Nephron progenitor cell (in vitro differentiated cells): Measurements from ENCODE around the gene COPS4.

Experiments used
- DNase-seq: peaks from one replicate; pipeline ENCODE4 v3.0.0; 2021
- H3K27ac Mint-ChIP-seq: 2 replicates; pipeline ENCODE4 v1.8.0; 2021; ENCODE audit warnings: mild to moderate bottlenecking, moderate library complexity, mixed read lengths
- H3K27me3 Mint-ChIP-seq: 2 replicates; pipeline ENCODE4 v1.8.0; 2021; ENCODE audit warnings: mild to moderate bottlenecking, low read depth, mixed read lengths; ENCODE audit not compliant: poor library complexity
- H3K36me3 Mint-ChIP-seq: 2 replicates; pipeline ENCODE4 v1.8.0; 2021; ENCODE audit warnings: low read depth, mixed read lengths
- H3K4me1 Mint-ChIP-seq: 2 replicates; pipeline ENCODE4 v1.8.0; 2021; ENCODE audit warnings: mixed read lengths
- H3K4me3 Mint-ChIP-seq: 2 replicates; pipeline ENCODE4 v1.8.0; 2021; ENCODE audit warnings: mild to moderate bottlenecking, moderate library complexity, mixed read lengths
- H3K9me3 Mint-ChIP-seq: 2 replicates; pipeline ENCODE4 v1.8.0; 2021; ENCODE audit warnings: mild to moderate bottlenecking, moderate library complexity, mixed read lengths
- TF ChIP-seq, protein P1 (sequence below): fragments of 200-600 bp; sonication (generic); IDR thresholded peaks from 2 replicates; pipeline ENCODE4 v1.5.0; 2021; ENCODE audit warnings: antibody characterized with exemption

The COPS4 gene

GRCh38 chr4:83089410-83090157, 54.6 kb downstream of the COPS4 start:
- H3K4me3 Mint-ChIP-seq: no peak overlapping the region
- no peak for DNase-seq
- TF ChIP-seq, protein P1, sequence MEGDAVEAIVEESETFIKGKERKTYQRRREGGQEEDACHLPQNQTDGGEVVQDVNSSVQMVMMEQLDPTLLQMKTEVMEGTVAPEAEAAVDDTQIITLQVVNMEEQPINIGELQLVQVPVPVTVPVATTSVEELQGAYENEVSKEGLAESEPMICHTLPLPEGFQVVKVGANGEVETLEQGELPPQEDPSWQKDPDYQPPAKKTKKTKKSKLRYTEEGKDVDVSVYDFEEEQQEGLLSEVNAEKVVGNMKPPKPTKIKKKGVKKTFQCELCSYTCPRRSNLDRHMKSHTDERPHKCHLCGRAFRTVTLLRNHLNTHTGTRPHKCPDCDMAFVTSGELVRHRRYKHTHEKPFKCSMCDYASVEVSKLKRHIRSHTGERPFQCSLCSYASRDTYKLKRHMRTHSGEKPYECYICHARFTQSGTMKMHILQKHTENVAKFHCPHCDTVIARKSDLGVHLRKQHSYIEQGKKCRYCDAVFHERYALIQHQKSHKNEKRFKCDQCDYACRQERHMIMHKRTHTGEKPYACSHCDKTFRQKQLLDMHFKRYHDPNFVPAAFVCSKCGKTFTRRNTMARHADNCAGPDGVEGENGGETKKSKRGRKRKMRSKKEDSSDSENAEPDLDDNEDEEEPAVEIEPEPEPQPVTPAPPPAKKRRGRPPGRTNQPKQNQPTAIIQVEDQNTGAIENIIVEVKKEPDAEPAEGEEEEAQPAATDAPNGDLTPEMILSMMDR: no peak
- H3K27me3 Mint-ChIP-seq: peaks cover 12% of the 10 kb centered on the region
- H3K36me3 Mint-ChIP-seq: no peaks in the 10 kb centered on the region
- H3K27ac Mint-ChIP-seq: no peak overlapping the region
- H3K4me1 Mint-ChIP-seq: peaks cover 20% of the 10 kb centered on the region
- H3K9me3 Mint-ChIP-seq: peaks cover 3% of the 10 kb centered on the region

DNA sequence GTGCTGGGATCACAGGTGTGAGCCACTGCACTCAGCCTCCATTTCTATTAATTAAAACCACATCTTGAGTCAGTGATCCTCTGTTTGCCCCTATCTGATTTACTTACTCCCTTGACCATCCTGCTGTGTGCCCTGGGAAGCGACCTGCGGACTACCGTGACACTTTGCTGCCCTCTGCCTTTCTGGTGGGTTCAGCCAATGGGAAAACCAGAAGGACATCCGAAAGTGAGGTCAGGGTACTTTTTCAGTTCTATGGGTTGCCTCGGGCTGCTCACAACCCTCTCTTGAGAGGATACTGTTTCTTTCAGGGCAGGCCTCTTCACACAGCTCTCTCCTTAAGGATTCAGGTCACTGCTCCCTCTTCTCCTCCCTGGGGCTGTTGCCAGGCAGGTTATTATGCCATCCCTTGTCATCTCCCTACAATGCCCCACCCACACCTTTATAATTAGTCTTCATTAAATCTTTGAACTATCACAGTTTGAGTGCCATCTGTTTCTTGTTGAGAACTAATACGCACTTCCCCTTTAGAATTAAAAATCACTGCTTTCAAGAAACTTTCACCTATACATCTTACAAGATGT, 58.2 kb downstream of the COPS4 start:
- TF ChIP-seq, protein P1: no peak
- peaks cover 3% of the 10 kb centered on the region for H3K9me3 Mint-ChIP-seq
- H3K36me3 Mint-ChIP-seq: no peaks in the 10 kb centered on the region
- H3K4me3 Mint-ChIP-seq: no peak overlapping the region
- H3K4me1 Mint-ChIP-seq: peaks cover 11% of the 10 kb centered on the region
- peak; percentile 20 for DNase-seq
- peaks cover 16% of the 10 kb centered on the region for H3K27me3 Mint-ChIP-seq
- peak overlapping the region; percentile 61 for H3K27ac Mint-ChIP-seq

DNA sequence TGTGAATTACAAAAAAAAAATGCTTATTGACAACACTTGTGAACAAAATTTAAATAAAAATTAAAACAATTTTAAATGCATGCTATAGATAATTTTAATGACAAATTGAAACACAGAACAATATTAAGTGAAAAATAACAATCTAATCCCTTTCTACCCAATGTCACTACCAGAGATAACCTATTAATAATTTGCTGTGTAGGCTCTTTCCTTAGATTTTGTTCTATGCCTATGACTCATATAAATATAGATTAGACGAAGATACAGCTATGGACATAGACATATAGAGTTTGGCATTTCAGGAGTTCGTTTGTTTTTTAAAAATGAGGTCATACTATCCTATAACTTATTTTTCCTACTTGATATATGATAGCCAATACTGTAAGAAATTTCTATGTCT, 61.4 kb downstream of the COPS4 start:
- Mint-ChIP-seq H3K4me3 (no peak overlapping the region), H3K4me1 (peaks cover 11% of the 10 kb centered on the region), H3K9me3 (peaks cover 6% of the 10 kb centered on the region), H3K27me3 (peaks cover 12% of the 10 kb centered on the region), H3K36me3 (no peaks in the 10 kb centered on the region), H3K27ac (no peak overlapping the region)
- TF ChIP-seq, protein P1: no peak
- DNase-seq: no peak

GRCh38 chr4:83104991-83105390, 70.0 kb downstream of the COPS4 start:
- no peaks in the 10 kb centered on the region for H3K36me3 Mint-ChIP-seq
- no peak overlapping the region for H3K27ac Mint-ChIP-seq
- H3K9me3 Mint-ChIP-seq: peaks cover 3% of the 10 kb centered on the region
- peaks cover 19% of the 10 kb centered on the region for H3K27me3 Mint-ChIP-seq
- H3K4me1 Mint-ChIP-seq: no peaks in the 10 kb centered on the region
- DNase-seq: no peak
- H3K4me3 Mint-ChIP-seq: no peak overlapping the region
- TF ChIP-seq, protein P1: no peak

DNA sequence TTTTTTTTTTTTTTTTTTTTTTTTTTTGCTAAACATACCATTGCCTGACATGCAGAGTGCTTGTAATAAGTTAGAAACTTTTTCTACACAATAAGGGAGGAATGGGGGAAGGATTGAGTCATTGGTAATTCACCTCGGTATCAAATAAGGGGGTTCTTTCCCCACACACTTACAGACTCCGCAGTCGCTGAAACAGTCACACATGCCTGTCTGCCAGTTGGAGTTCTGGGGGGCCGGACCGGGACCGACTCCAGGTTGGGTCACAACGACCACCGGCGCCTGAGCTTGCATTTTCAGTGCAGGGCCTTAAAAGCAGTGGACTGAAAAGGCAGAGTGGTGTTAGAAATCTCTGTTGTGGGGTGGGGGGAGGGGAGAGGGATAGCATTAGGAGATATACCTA, 72.6 kb downstream of the COPS4 start:
- Mint-ChIP-seq H3K4me3 (no peak overlapping the region), H3K36me3 (no peaks in the 10 kb centered on the region), H3K27ac (no peak overlapping the region), H3K4me1 (peaks cover 7% of the 10 kb centered on the region), H3K27me3 (peaks cover 22% of the 10 kb centered on the region), H3K9me3 (no peaks in the 10 kb centered on the region)
- DNase-seq: no peak
- TF ChIP-seq, protein P1: no peak
